GM23338 (cell line): Measurements from ENCODE around the gene NELFA. TPM values are rescaled to one million over a fixed set of nuclear protein-coding genes. Genes with fewer than 3 reads are reported as not detected.

Experiments used
- ATAC-seq: fragments of 200-7000 bp; cut with Tn5 transposase; 3 replicates; pipeline ENCODE4 v1.9.1; 2020
- DNase-seq: peaks from one replicate; pipeline ENCODE4 v3.0.0-alpha.2; 2015; ENCODE audit warnings: low spot score
- H2AFZ ChIP-seq: fragments of 200-600 bp; sonication (generic); 2 replicates; pipeline ENCODE4 v1.8.0; 2016; ENCODE audit warnings: antibody characterized with exemption, mild to moderate bottlenecking, moderate library complexity
- H3F3A ChIP-seq: fragments of 200-600 bp; sonication (generic); replicated peaks from 2 replicates; pipeline ENCODE4 v1.8.0; 2017; ENCODE audit warnings: antibody characterized with exemption, mixed run types, low read depth
- H3K27ac ChIP-seq: fragments of 200-600 bp; sonication (generic); 2 replicates; pipeline ENCODE4 v1.6.1; 2016; ENCODE audit warnings: low read depth
- H3K27me3 ChIP-seq: fragments of 200-600 bp; sonication (generic); 2 replicates; pipeline ENCODE4 v1.8.0; 2016; ENCODE audit warnings: mild to moderate bottlenecking, mixed run types, moderate library complexity; ENCODE audit not compliant: insufficient read depth
- H3K36me3 ChIP-seq: fragments of 200-600 bp; sonication (generic); 2 replicates; pipeline ENCODE4 v1.8.0; 2016; ENCODE audit warnings: mild to moderate bottlenecking; ENCODE audit not compliant: insufficient read depth
- H3K4me1 ChIP-seq: fragments of 200-600 bp; sonication (generic); 2 replicates; pipeline ENCODE4 v1.8.0; 2016; ENCODE audit warnings: mild to moderate bottlenecking, moderate library complexity; ENCODE audit not compliant: insufficient read depth
- H3K4me2 ChIP-seq: fragments of 200-600 bp; sonication (generic); 2 replicates; pipeline ENCODE4 v1.7.1; 2017; ENCODE audit warnings: mixed run types
- H3K4me3 ChIP-seq: fragments of 200-600 bp; sonication (generic); 2 replicates; pipeline ENCODE4 v1.6.1; 2016; ENCODE audit warnings: mixed run types
- H3K79me2 ChIP-seq: fragments of 200-600 bp; sonication (generic); replicated peaks from 2 replicates; pipeline ENCODE4 v1.8.0; 2017; ENCODE audit warnings: mild to moderate bottlenecking; ENCODE audit not compliant: insufficient read depth
- H3K9me2 ChIP-seq: fragments of 200-600 bp; sonication (generic); 2 replicates; pipeline ENCODE4 v1.8.0; 2017; ENCODE audit not compliant: insufficient read depth
- H4K20me1 ChIP-seq: fragments of 200-600 bp; sonication (generic); replicated peaks from 2 replicates; pipeline ENCODE4 v1.8.0; 2017; ENCODE audit warnings: mild to moderate bottlenecking; ENCODE audit not compliant: insufficient read depth
- H3K27ac Mint-ChIP-seq: 2 replicates; pipeline ENCODE4 v1.8.0; 2020; ENCODE audit warnings: inconsistent platforms, mild to moderate bottlenecking, moderate library complexity, mixed read lengths
- H3K27me3 Mint-ChIP-seq: 3 replicates; pipeline ENCODE4 v1.8.0; 2022; ENCODE audit warnings: low read depth, mild to moderate bottlenecking, moderate library complexity, mixed read lengths, inconsistent platforms; ENCODE audit not compliant: insufficient read depth, poor library complexity
- H3K36me3 Mint-ChIP-seq: 3 replicates; pipeline ENCODE4 v1.8.0; 2021; ENCODE audit warnings: low read depth, mild to moderate bottlenecking, inconsistent platforms, moderate library complexity, mixed read lengths
- H3K4me1 Mint-ChIP-seq: 3 replicates; pipeline ENCODE4 v1.8.0; 2020; ENCODE audit warnings: mild to moderate bottlenecking, inconsistent platforms, mixed read lengths
- H3K4me3 Mint-ChIP-seq: 3 replicates; pipeline ENCODE4 v1.8.0; 2021; ENCODE audit warnings: moderate library complexity, mild to moderate bottlenecking, inconsistent platforms, mixed read lengths
- H3K9me3 Mint-ChIP-seq: 3 replicates; pipeline ENCODE4 v1.8.0; 2020; ENCODE audit warnings: moderate library complexity, mild to moderate bottlenecking, inconsistent platforms, mixed read lengths
- CREB1 ChIP-seq: fragments of 250-450 bp; sonication (Bioruptor Pico); IDR thresholded peaks from 2 replicates; pipeline ENCODE4 v1.5.0; 2020; ENCODE audit warnings: low read depth, mild to moderate bottlenecking, moderate library complexity
- EZH2phosphoT487 ChIP-seq: fragments of 200-600 bp; sonication (generic); IDR thresholded peaks from one replicate; pipeline ENCODE4 v1.8.1; 2018; ENCODE audit warnings: antibody characterized with exemption; ENCODE audit not compliant: unreplicated experiment
- JUNB ChIP-seq: IDR thresholded peaks from one replicate; pipeline ENCODE4 v1.6.1; 2016; ENCODE audit warnings: antibody characterized with exemption; ENCODE audit not compliant: unreplicated experiment
- NANOG ChIP-seq: IDR thresholded peaks from 2 replicates; pipeline ENCODE4 v1.6.1; 2016; ENCODE audit warnings: antibody characterized with exemption, borderline replicate concordance
- POLR2AphosphoS5 ChIP-seq: IDR thresholded peaks from 2 replicates; pipeline ENCODE4 v1.6.1; 2016; ENCODE audit warnings: antibody characterized with exemption, low read depth
- REST ChIP-seq: IDR thresholded peaks from one replicate; pipeline ENCODE4 v1.6.1; 2018; ENCODE audit warnings: antibody characterized with exemption; ENCODE audit not compliant: unreplicated experiment
- STAT1 ChIP-seq: IDR thresholded peaks from one replicate; pipeline ENCODE4 v1.6.1; 2016; ENCODE audit warnings: antibody characterized with exemption; ENCODE audit not compliant: unreplicated experiment
- ZNF114 ChIP-seq: fragments of 250-450 bp; sonication (Bioruptor Pico); IDR thresholded peaks from 2 replicates; pipeline ENCODE4 v1.5.0; 2020; ENCODE audit warnings: mild to moderate bottlenecking, moderate library complexity
- ZNF331 ChIP-seq: fragments of 250-450 bp; sonication (Bioruptor Pico); IDR thresholded peaks from 2 replicates; pipeline ENCODE4 v1.5.0; 2020; ENCODE audit warnings: low read depth, mild to moderate bottlenecking, moderate library complexity
- ZNF462 ChIP-seq: fragments of 250-450 bp; sonication (Bioruptor Pico); IDR thresholded peaks from 2 replicates; pipeline ENCODE4 v1.5.0; 2020; ENCODE audit warnings: mild to moderate bottlenecking, moderate library complexity
- polyA plus RNA-seq: library from polyadenylated mRNA; unstranded; fragments of >200 nt; fragmentation: Nextera tagmentation; extraction: Ambion mirVana; gene quantifications from 2 replicates; pipeline ENCODE4 v1.2.1, GENCODE V29; 2016
- total RNA-seq: library from RNA; depleted of rRNA; stranded (reverse); fragments of >200 nt; shearing (Covaris generic); gene quantifications from 2 replicates; pipeline ENCODE4 v1.2.3, GENCODE V29; 2014
- TF ChIP-seq, protein P1 (sequence below), 2 experiments: fragments of 200-600 bp in 1 of 2; sonication (generic) in 1 of 2; conservative IDR thresholded peaks; 2 replicates each; pipeline versions ENCODE4 v1.5.1 to v1.6.1; 2016 to 2017; ENCODE audit warnings: antibody characterized with exemption in 2 of 2, low read depth in 2 of 2, mild to moderate bottlenecking in 2 of 2, moderate library complexity in 1 of 2

Gene NELFA
- total and polyA plus RNA-seq, 2 experiments from 2014 or later, result 62.8 to 63.3 TPM

- no peaks in the 10 kb centered on the region for H3K4me1 ChIP-seq
- H3K4me3 ChIP-seq, result no peak overlapping the region
- peaks cover 75% of the 10 kb centered on the region for H3K27me3 ChIP-seq
- no peaks in the 10 kb centered on the region for H3K79me2 ChIP-seq
- Mint-ChIP-seq H3K9me3 (peaks cover 3% of the 10 kb centered on the region; the same call in 2 of the 3 replicates), H3K27ac (no peak overlapping the region), H3K27me3 (peaks cover 22% of the 10 kb centered on the region), H3K36me3 (peaks cover 3% of the 10 kb centered on the region; the same call in 1 of the 3 replicates), H3K4me1 (peaks cover 2% of the 10 kb centered on the region; the same call in 1 of the 3 replicates), H3K4me3 (no peak overlapping the region)
- no peak overlapping the region for H2AFZ ChIP-seq
- ATAC-seq (no peak), DNase-seq (no peak)
- H3F3A ChIP-seq, result no peaks in the 10 kb centered on the region
- no peak for TF ChIP-seq EZH2phosphoT487
- TF ChIP-seq, protein P1, sequence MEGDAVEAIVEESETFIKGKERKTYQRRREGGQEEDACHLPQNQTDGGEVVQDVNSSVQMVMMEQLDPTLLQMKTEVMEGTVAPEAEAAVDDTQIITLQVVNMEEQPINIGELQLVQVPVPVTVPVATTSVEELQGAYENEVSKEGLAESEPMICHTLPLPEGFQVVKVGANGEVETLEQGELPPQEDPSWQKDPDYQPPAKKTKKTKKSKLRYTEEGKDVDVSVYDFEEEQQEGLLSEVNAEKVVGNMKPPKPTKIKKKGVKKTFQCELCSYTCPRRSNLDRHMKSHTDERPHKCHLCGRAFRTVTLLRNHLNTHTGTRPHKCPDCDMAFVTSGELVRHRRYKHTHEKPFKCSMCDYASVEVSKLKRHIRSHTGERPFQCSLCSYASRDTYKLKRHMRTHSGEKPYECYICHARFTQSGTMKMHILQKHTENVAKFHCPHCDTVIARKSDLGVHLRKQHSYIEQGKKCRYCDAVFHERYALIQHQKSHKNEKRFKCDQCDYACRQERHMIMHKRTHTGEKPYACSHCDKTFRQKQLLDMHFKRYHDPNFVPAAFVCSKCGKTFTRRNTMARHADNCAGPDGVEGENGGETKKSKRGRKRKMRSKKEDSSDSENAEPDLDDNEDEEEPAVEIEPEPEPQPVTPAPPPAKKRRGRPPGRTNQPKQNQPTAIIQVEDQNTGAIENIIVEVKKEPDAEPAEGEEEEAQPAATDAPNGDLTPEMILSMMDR (conservative IDR thresholded peaks at IDR 0.05; ENCODE audit: low read depth in 2 of 2), result no peak
- TF ChIP-seq ZNF462 (CRISPR knock-in tag), result no peak
- TF ChIP-seq ZNF331 (CRISPR knock-in tag), result no peak
- TF ChIP-seq CREB1 (CRISPR knock-in tag), result no peak
- no peak for TF ChIP-seq REST
- no peak for TF ChIP-seq STAT1
- no peak for TF ChIP-seq POLR2AphosphoS5
- TF ChIP-seq ZNF114 (CRISPR knock-in tag), result no peak
- no peak for TF ChIP-seq JUNB
- no peak for TF ChIP-seq NANOG
- no peaks in the 10 kb centered on the region; the same call in 1 of the 2 replicates for H4K20me1 ChIP-seq
- no peaks in the 10 kb centered on the region for H3K9me2 ChIP-seq
- no peak overlapping the region for H3K27ac ChIP-seq
- H3K36me3 ChIP-seq, result no peaks in the 10 kb centered on the region; the same call in 1 of the 2 replicates
- no peak overlapping the region for H3K4me2 ChIP-seq
Measured at GRCh38 chr4:2044119-2044485, 35.3 kb upstream of the NELFA start.
